Measurements from ENCODE around the gene DENND4A. TPM values are rescaled to one million over a fixed set of nuclear protein-coding genes. Genes with fewer than 3 reads are reported as not detected.

The DENND4A gene
- polyA plus RNA-seq, 1 experiment: 5.1 TPM

DNA sequence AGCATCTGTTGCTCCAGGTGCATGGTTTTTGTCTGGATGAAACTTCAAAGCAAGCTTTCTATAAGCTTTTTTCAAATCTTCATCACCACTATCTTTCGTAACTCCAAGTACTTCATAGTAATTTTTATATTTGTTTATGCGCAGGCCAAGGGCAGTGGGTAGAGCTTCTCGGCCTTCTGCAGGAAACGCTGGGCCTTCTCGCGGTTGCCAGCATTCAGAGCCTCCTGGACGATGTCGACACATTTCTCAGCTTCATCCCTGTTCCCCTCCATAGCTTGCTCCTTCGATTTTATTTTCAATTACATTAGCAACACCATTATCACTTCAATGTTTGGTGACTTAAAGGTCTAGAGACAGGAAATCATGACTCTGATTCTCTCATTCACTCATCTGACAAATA is 20.2 kb downstream of the DENND4A start:
- Histone ChIP-seq H3K36me3 (ENCODE audit: control insufficient read depth, insufficient read depth, low read length) (no peaks in the 10 kb centered on the region), H3K4me3 (ENCODE audit: low read depth, low read length) (no peak overlapping the region), H3K27me3 (ENCODE audit: control insufficient read depth, insufficient read depth, low read length) (no peaks in the 10 kb centered on the region)
- no peak for DNase-seq (ENCODE audit: low read depth)
- CTCF ChIA-PET: interaction anchor here (1.3 kb wide), 1 partner anchor 24 kb away, joined by 3 read pairs; no protein-coding TSS in a partner anchor
- POLR2A ChIA-PET: no interaction called here
- no peak for TF ChIP-seq CTCF (IDR thresholded peaks at IDR 0.05; ENCODE audit: insufficient read depth, low read depth, low read length)

GRCh38 chr15:65769482-65769881 is 22.6 kb downstream of the DENND4A start:
- Histone ChIP-seq H3K27me3 (ENCODE audit: control insufficient read depth, insufficient read depth, low read length) (no peaks in the 10 kb centered on the region), H3K36me3 (ENCODE audit: control insufficient read depth, insufficient read depth, low read length) (no peaks in the 10 kb centered on the region), H3K4me3 (ENCODE audit: low read depth, low read length) (no peak overlapping the region)
- TF ChIP-seq CTCF (IDR thresholded peaks at IDR 0.05; ENCODE audit: insufficient read depth, low read depth, low read length): no peak
- CTCF ChIA-PET: interaction anchor here (0.8 to 1.2 kb wide), 2 partner anchors 9 to 19 kb away, joined by 3 read pairs; no protein-coding TSS in a partner anchor
- POLR2A ChIA-PET: no interaction called here
- no peak for DNase-seq (ENCODE audit: low read depth)

DNA sequence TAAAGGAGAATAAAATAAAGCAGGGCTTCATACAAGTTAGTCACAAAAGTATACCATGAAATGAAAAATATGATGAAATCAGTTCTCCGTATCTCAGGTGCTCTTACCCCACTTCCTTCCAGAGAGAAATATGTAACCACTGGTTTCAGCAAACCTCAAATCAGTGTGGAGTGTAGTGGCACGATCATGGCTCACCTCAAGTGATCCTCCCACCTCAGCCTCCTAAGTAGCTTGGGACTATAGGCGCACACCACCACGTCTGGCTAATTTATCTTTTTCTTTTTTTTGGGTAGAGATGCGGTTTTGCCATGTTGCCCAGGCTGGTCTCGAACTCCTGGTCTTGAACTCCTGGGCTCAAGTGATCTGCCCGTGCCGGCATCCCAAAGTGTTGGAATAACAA is 24.2 kb downstream of the DENND4A start:
- TF ChIP-seq CTCF (IDR thresholded peaks at IDR 0.05; ENCODE audit: insufficient read depth, low read depth, low read length): no peak
- ChIA-PET POLR2A (no interaction called here), CTCF (no interaction called here)
- no peak overlapping the region for H3K4me3 ChIP-seq (ENCODE audit: low read depth, low read length)
- no peaks in the 10 kb centered on the region for H3K27me3 ChIP-seq (ENCODE audit: control insufficient read depth, insufficient read depth, low read length)
- H3K36me3 ChIP-seq (ENCODE audit: control insufficient read depth, insufficient read depth, low read length): no peaks in the 10 kb centered on the region
- no peak for DNase-seq (ENCODE audit: low read depth)

DNA sequence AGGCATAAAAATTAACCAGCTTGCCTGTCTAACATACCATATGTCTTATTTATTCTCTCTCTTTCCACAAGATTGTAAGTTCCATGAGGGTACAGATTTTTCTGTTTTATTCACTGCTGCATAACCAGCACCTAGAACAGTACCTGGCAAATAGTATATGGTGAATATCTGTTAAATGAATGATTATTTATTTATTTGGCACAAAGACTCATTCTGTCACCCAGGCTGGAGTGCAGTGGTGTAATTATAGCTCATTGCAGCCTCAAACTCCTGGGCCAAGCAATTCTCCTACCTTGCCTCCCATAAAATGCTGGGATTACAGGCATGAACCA is 24.9 kb downstream of the DENND4A start:
- no peak for DNase-seq (ENCODE audit: low read depth)
- ChIA-PET CTCF (interaction anchor here (0.7 kb wide), 1 partner anchor 113 kb away, joined by 3 read pairs; no protein-coding TSS in a partner anchor), POLR2A (no interaction called here)
- no peak for TF ChIP-seq CTCF (IDR thresholded peaks at IDR 0.05; ENCODE audit: insufficient read depth, low read depth, low read length)
- no peaks in the 10 kb centered on the region for H3K27me3 ChIP-seq (ENCODE audit: control insufficient read depth, insufficient read depth, low read length)
- no peaks in the 10 kb centered on the region for H3K36me3 ChIP-seq (ENCODE audit: control insufficient read depth, insufficient read depth, low read length)
- no peak overlapping the region for H3K4me3 ChIP-seq (ENCODE audit: low read depth, low read length)

GRCh38 chr15:65766422-65767263 is 25.4 kb downstream of the DENND4A start:
- no peak for TF ChIP-seq CTCF (IDR thresholded peaks at IDR 0.05; ENCODE audit: insufficient read depth, low read depth, low read length)
- DNase-seq (ENCODE audit: low read depth): no peak
- ChIA-PET CTCF (interaction anchor here (0.7 to 0.8 kb wide), 2 partner anchors 20 to 113 kb away, joined by 3 read pairs; no protein-coding TSS in a partner anchor), POLR2A (interaction anchor here (0.6 kb wide), 1 partner anchor 41 kb away, joined by 8 read pairs; no protein-coding TSS in a partner anchor)
- Histone ChIP-seq H3K36me3 (ENCODE audit: control insufficient read depth, insufficient read depth, low read length) (no peaks in the 10 kb centered on the region), H3K4me3 (ENCODE audit: low read depth, low read length) (no peak overlapping the region), H3K27me3 (ENCODE audit: control insufficient read depth, insufficient read depth, low read length) (no peaks in the 10 kb centered on the region)

All from BJ (cell line).